Gastroesophageal sphincter (tissue), 3 donors: ENCODE data around the gene CCT8.

Experiments
- CTCF ChIP-seq, 4 experiments: fragments of 200-600 bp in 2 of 4; fragments of 450-650 bp in 2 of 4; sonication (generic) in 1 of 4; IDR thresholded peaks; one replicate each; pipeline ENCODE4 v1.5.1; 2017 to 2019; ENCODE audit warnings: antibody characterized with exemption in 4 of 4, mild to moderate bottlenecking in 2 of 4, moderate library complexity in 2 of 4
- POLR2A ChIP-seq, 2 donors: fragments of 450-650 bp; IDR thresholded peaks; one replicate each; pipeline ENCODE4 v1.6.1; 2017; ENCODE audit warnings: antibody characterized with exemption in 2 of 2, mild to moderate bottlenecking in 2 of 2, moderate library complexity in 1 of 2
- POLR2AphosphoS5 ChIP-seq: sonication (generic); formaldehyde crosslinking; IDR thresholded peaks from one replicate; pipeline ENCODE4 v1.6.1; 2017; ENCODE audit warnings: antibody characterized with exemption

- TF ChIP-seq POLR2AphosphoS5 = no peak
- TF ChIP-seq CTCF (IDR thresholded peaks at IDR 0.05) = no peak
- no peak for TF ChIP-seq POLR2A (IDR thresholded peaks at IDR 0.05)
Measured at GRCh38 chr21:29105218-29105617, 31.8 kb upstream of the CCT8 start.
